T-helper 9 cell (primary cell): ENCODE data around the gene ZNF628.

Source experiments
- DNase-seq: peaks from one replicate; pipeline ENCODE4 v3.0.0-alpha.2; 2020

Gene ZNF628

GRCh38 chr19:55465460-55466240 lies 10.8 kb upstream of the ZNF628 start:
- DNase-seq, result no peak

GRCh38 chr19:55466241-55466614 lies 10.2 kb upstream of the ZNF628 start:
- no peak for DNase-seq

DNA sequence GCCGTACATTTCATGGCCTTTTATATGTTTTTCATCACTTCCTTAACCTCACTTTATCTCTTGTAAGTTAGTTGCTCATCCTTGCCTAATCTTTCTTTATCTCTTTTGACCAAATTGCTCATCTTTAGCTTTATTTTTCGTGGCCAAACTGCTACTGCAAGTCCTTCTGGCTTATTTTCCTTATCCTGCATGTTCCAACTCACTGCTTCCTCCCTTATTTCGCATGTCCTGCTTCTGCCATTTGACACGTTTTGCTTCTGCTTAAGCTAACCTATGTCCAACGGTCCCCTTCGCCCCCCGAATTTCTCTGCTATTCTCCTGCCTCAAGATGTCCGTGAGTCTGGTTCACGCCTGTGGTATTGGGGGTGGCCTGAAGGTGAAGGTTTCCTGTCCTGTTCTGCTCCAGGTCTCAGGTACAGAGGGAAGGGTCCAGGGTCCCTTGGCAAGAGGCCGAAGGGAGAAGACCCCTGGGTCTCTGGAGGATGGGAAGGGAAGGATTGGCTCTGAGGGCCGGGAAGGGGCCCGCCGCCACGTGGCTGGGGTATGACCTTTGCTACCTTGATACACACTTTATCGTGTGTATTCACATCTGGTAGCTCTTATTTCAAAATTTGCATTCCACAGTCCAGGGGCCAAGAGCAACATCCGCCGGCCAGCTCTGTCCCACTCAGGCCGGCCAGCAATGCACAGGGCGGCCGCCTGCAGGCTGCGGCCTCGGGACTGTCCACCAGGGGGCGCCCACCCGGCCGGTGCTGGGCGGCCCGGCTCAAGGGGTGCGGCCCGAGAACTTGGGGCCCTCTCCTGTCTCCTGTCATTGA lies 9.0 kb upstream of the ZNF628 start:
- DNase-seq, result peak; percentile 77

GRCh38 chr19:55468054-55468393 lies 8.4 kb upstream of the ZNF628 start:
- no peak for DNase-seq

DNA sequence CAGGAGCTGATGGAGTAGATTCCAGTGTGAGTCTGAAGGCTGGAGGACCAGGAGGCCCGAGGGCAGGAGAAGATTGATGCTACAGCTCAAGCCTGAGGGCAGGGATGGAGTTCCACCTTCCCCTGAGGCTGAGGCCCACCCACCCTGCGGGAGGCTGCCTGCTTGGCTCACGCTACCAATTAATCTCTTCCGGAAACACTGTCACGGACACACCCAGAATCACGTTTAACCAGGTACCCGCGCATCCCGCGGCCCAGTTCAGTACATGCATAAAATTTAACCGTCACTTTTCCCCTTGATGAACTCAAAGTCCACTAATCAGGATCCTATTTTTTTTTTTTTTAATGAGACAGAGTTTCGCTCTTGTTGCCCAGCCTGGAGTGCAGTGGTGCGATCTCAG lies 5.2 kb upstream of the ZNF628 start:
- DNase-seq, result no peak

DNA sequence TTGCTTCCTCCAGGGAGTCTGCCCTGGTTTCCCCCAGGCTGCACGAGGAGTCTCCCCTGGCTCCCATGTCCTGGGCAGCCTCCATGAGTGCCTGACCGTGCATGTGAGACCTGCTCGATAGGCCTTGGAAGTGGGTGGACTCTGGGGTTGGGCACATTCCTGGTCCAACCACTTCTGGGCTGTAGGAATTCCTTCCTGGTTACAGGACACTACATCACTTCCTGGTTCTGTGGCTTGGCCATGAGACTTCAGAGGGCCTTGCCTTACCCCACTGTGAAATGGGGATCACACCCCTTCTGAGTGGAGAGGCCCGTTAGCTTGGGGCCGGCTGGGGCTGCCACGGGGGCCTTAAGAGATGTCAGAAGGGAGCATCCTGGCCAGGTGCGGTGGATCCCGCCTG lies 4.0 kb upstream of the ZNF628 start:
- no peak for DNase-seq

DNA sequence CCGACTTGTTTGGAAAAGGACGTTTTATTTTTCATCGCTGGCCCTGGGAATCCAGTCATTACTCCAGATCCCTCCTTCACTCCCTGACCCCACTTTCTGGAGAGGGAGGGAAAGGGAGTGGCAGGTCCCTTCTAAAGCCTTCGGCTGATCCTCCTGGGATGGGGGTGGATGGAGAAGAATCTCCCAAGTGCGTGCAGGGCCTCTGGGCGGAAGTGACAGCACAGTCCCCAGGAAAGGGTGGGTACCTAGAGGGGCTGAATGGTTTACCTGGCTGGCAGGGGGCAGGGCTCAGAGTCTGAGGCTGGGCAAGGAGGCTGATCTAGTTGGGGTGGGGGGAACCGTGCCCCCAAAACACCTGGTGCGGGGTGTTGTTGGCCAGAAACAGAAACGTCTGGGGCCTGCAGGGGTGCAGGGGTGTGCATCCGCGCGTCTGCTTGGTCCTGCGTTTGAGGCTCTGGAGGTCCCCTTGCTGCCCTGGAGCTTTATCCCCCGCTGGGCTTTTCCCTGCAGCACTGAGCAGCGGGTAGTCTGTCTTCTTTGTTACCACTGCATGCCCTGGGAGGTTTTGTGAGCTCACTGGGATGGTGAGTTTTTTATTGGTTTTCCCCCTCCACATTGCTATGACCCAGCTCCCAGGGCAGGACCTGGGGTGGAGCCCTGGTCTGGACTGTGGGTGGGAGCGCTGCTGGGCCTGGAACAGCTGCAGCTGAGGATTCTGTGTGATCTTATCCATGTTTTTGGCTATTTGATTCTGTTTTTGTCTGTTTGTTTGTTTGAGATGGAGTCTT lies 3.0 kb upstream of the ZNF628 start:
- DNase-seq, result no peak

DNA sequence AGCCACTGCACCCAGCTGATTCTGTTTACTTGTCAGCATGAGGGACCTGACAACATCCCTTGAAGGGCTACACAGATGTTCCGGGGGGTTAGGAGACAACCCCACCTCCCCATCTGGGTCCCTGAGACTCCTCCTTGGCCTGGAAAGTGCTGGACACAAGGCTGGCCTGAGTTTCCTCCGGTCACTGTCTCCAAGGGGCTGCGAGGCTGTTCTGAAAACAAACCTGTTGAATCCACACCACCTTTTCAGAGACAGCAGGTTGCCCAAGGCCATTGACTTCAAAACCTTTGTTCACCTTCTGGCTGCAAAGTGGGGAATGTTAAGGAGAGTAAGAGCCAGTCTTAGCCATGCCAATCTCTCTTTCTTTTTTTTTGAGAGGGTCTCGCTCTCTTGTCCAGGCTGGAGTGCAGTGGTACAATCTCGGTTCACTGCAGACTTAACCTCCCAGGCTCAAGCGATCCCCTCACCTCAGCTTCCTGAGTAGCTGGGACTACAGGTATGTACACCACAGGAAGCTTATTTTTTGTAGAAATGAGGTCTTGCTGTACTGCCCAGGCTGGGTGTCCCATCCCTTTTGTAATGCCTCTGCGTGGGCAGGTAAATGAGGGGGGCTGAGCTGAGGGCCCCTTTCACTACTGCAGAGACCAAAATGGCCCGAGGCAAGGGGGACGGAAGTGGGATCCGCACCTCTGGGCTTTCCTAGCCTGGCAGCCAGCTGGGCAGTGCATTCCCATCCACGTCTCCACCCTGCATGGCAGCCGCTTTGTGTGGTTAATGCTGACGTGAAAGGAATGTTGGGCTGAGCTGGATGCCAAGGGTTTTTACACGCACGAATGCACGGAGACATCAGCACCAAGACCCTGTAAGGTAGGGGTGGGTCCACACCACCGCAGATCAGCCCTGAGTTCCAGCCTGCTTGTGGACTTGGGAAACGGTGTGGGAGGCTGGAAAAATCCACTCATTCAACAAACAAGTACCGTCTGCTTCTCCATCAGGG lies 1.9 kb upstream of the ZNF628 start:
- no peak for DNase-seq

GRCh38 chr19:55477905-55478304 lies 1.5 kb downstream of the ZNF628 start:
- no peak for DNase-seq

DNA sequence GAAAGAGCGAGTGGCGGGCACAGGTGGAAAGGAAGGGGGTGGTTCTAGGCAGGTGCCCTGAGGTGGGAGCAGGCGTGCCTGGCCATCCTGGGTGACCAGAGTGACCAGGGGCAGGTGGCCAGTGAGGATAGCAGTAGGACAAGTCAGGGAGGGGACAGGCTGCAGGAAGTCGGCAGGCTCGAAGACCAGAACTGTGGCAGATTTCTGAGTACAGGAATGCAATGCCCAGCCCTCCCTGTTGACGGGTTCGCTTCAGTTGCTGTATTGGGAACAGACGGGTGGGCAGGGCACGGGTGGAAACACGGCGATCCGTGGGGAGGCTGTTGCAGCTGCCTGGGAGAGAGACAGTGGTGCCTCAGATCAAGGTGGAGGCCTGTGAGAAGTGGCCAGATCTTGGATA lies 1.9 kb downstream of the ZNF628 start:
- no peak for DNase-seq

- DNase-seq, result no peak
These were observed 2.6 kb downstream of the ZNF628 start for GRCh38 chr19:55479045-55479444.

GRCh38 chr19:55479451-55480230 lies 3.2 kb downstream of the ZNF628 start:
- DNase-seq, result no peak

DNA sequence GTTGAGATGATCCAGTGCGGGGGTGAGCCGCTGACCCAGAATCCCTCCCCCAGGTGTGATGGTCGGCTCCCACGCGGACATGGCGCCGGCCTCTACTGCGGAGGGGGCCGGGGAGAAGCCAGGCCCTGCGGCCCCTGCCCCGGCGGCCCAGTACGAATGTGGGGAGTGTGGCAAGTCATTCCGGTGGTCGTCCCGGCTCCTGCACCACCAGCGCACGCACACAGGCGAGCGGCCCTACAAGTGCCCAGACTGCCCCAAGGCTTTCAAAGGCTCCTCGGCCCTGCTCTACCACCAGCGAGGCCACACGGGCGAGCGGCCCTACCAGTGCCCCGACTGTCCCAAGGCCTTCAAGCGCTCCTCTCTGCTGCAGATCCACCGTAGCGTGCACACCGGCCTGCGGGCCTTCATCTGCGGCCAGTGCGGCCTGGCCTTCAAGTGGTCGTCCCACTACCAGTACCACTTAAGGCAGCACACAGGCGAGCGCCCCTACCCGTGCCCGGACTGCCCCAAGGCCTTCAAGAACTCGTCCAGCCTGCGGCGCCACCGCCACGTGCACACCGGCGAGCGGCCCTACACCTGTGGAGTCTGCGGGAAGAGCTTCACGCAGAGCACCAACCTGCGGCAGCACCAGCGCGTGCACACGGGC lies 4.9 kb downstream of the ZNF628 start:
- DNase-seq, result no peak

GRCh38 chr19:55481794-55482155 lies 5.4 kb downstream of the ZNF628 start:
- no peak for DNase-seq

DNA sequence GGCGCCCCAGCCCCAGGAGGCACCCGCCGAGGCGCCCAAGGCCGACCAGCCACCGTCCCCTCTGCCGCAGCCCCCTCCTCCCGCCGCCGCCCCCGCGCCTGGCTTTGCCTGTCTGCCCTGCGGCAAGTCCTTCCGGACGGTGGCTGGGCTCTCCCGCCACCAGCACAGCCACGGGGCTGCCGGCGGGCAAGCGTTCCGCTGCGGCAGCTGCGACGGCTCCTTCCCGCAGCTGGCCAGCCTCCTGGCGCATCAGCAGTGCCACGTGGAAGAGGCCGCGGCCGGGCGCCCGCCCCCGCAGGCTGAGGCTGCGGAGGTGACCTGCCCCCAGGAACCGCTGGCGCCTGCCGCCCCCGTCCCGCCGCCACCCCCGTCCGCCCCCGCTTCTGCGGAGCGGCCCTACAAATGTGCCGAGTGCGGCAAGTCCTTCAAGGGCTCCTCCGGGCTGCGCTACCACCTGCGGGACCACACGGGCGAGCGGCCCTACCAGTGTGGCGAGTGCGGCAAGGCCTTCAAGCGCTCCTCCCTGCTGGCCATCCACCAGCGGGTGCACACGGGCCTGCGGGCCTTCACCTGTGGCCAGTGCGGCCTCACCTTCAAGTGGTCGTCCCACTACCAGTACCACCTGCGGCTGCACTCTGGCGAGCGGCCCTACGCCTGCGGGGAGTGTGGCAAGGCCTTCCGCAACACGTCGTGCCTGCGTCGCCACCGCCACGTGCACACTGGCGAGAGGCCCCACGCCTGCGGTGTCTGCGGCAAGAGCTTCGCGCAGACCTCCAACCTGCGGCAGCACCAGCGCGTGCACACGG lies 5.9 kb downstream of the ZNF628 start:
- no peak for DNase-seq

DNA sequence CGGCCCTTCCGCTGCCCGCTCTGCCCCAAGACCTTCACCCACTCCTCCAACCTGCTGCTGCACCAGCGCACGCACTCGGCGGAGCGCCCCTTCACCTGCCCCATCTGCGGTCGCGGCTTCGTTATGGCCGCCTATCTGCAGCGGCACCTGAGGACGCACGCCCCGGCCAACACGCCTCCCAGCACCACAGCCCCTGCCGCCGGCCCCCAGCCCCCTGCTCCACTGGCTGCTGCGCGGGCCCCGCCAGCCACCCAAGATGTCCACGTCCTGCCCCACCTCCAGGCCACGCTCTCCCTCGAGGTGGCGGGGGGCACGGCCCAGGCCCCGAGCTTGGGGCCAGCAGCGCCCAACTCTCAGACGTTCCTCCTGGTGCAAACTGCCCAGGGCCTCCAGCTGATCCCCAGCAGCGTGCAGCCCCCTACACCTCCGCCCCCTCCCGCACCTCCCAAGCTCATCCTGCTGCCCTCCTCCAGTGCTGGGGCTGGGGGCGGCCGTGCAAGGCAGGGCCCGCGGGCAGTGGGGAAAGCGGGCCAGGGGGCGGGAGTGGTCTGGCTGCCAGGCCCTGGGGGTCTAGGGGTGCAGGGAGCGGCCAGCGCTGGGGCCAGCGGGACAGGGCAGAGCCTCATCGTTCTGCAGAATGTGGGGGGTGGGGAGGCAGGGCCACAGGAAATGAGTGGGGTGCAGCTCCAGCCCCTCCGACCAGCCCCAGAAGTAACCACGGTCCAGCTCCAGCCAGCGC lies 6.7 kb downstream of the ZNF628 start:
- no peak for DNase-seq

DNA sequence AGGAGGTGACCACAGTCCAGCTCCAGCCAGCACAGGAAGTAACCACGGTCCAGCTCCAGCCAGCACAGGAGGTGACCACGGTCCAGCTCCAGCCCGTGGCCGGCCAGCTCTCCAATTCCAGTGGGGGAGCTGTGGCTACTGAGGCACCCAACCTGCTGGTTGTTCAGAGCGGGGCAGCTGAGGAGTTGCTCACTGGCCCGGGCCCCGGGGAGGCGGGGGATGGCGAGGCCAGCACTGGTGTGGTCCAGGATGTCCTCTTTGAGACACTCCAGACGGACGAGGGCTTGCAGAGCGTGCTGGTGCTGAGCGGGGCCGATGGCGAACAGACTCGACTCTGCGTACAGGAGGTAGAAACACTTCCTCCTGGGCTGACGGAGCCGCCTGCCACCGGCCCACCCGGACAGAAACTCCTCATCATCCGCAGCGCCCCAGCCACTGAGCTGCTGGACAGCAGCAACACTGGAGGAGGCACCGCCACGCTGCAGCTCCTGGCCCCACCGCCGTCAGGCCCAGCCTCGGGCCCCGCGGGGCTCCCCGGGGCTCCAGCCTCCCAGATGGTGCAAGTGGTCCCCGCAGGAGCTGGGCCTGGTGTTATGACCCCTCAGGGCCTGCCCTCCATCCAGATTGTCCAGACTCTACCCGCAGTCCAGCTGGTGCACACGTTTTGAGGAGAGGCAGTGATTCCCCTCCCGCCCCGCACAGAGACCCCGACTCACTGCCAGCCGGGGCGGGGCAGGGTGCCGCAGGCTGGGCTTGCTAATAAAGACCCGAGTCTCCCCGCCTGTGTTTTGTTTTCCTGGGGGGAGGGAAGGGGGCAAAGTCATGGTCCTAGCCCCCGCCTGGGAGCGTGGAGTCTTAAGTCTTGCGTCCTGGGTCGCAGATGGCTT lies 7.5 kb downstream of the ZNF628 start:
- DNase-seq, result no peak
